SU-DHL-6 (cell line): ENCODE data around the gene BOD1L1.

Experiments used
- H2AFZ ChIP-seq: fragments of 200-600 bp; sonication (generic); 2 replicates; pipeline ENCODE4 v1.6.1; 2014; ENCODE audit warnings: low read depth, mild to moderate bottlenecking, moderate library complexity, mixed read lengths, antibody characterized with exemption, low read length; ENCODE audit not compliant: severe bottlenecking
- H3F3A ChIP-seq: fragments of 200-600 bp; shearing (Covaris generic); 2 replicates; pipeline ENCODE4 v1.6.0; 2016; ENCODE audit warnings: antibody characterized with exemption, mild to moderate bottlenecking; ENCODE audit not compliant: insufficient read depth
- H3K27ac ChIP-seq: fragments of 200-600 bp; sonication (generic); 2 replicates; pipeline ENCODE4 v1.5.1; 2016; ENCODE audit warnings: low read depth, mild to moderate bottlenecking, low read length, moderate library complexity, mixed read lengths
- H3K27me3 ChIP-seq: fragments of 200-600 bp; sonication (generic), shearing (Covaris generic); 2 replicates; pipeline ENCODE4 v1.6.0; 2014; ENCODE audit warnings: mild to moderate bottlenecking, low read length
- H3K36me3 ChIP-seq: fragments of 200-600 bp; sonication (generic); 2 replicates; pipeline ENCODE4 v1.6.1; 2014; ENCODE audit warnings: mild to moderate bottlenecking, low read length, mixed read lengths
- H3K4me2 ChIP-seq: fragments of 300-600, 200-600 bp; shearing (Covaris generic), sonication (generic); 2 replicates; pipeline ENCODE4 v1.6.0; 2014; ENCODE audit warnings: low read length, low read depth, mild to moderate bottlenecking; ENCODE audit not compliant: poor library complexity, severe bottlenecking
- H3K4me3 ChIP-seq: fragments of 200-600 bp; sonication (generic); 2 replicates; pipeline ENCODE4 v1.5.1; 2014; ENCODE audit warnings: antibody characterized with exemption, low read length, mild to moderate bottlenecking, mixed read lengths; ENCODE audit not compliant: insufficient read depth, poor library complexity, severe bottlenecking
- H3K79me2 ChIP-seq: fragments of 200-600 bp; sonication (generic); 2 replicates; pipeline ENCODE4 v1.6.1; 2014; ENCODE audit warnings: mild to moderate bottlenecking, low read length, moderate library complexity; ENCODE audit not compliant: insufficient read depth
- H3K9ac ChIP-seq: fragments of 200-600 bp; sonication (generic); 2 replicates; pipeline ENCODE4 v1.7.0; 2014; ENCODE audit warnings: mild to moderate bottlenecking, low read length
- H3K9me2 ChIP-seq: fragments of 200-600 bp; sonication (generic); replicated peaks from 2 replicates; pipeline ENCODE4 v1.6.1; 2014; ENCODE audit warnings: low read length; ENCODE audit not compliant: insufficient read depth
- H3K9me3 ChIP-seq: fragments of 200-600 bp; sonication (generic); 2 replicates; pipeline ENCODE4 v1.6.1; 2014; ENCODE audit warnings: low read length, mixed read lengths; ENCODE audit not compliant: insufficient read depth
- H4K20me1 ChIP-seq: fragments of 200-600 bp; sonication (generic); 2 replicates; pipeline ENCODE4 v1.6.1; 2014; ENCODE audit warnings: low read depth, mild to moderate bottlenecking, antibody characterized with exemption, low read length, moderate library complexity, mixed read lengths
- CTCF ChIP-seq: fragments of 200-600 bp; sonication (generic); IDR thresholded peaks from one replicate; pipeline ENCODE4 v1.5.1; 2017; ENCODE audit warnings: antibody characterized with exemption, mild to moderate bottlenecking, low read length, moderate library complexity; ENCODE audit not compliant: insufficient read depth, poor library complexity, severe bottlenecking
- EZH2phosphoT487 ChIP-seq: fragments of 200-600 bp; sonication (generic), shearing (Covaris generic); conservative IDR thresholded peaks from 2 replicates; pipeline ENCODE4 v1.6.1; 2018; ENCODE audit warnings: mild to moderate bottlenecking, antibody characterized with exemption, low read length, moderate library complexity, mixed read lengths

Gene BOD1L1

DNA sequence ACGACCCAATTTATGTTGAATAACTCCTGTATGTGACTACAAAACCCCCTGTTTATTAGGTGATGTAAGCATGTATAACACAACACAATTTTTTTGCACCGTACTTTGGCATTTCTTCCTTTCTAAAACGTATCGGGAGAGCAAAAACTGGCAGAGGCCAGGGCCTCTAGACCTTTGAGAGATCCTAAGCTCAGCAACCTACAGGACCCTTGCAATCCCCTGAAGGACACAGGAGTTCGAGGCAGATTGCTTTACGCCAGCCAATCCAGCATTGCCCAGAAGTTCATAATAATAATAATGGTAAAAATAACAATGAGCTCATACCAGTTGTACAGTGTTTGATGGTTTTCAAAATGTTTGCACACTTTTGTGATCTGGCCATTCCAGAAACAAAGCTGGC is 90.9 kb downstream of the BOD1L1 start:
- Histone ChIP-seq H3K79me2 (no peaks in the 10 kb centered on the region), H3K27me3 (no peaks in the 10 kb centered on the region), H3K9me3 (no peaks in the 10 kb centered on the region), H3K27ac (no peak overlapping the region), H3K4me3 (no peak overlapping the region), H3K9me2 (no peaks in the 10 kb centered on the region), H3K4me2 (no peak overlapping the region), H3K9ac (no peak overlapping the region), H3K36me3 (no peaks in the 10 kb centered on the region), H3F3A (no peaks in the 10 kb centered on the region), H2AFZ (no peak overlapping the region), H4K20me1 (no peaks in the 10 kb centered on the region)
- TF ChIP-seq CTCF (no peak), EZH2phosphoT487 (no peak)

DNA sequence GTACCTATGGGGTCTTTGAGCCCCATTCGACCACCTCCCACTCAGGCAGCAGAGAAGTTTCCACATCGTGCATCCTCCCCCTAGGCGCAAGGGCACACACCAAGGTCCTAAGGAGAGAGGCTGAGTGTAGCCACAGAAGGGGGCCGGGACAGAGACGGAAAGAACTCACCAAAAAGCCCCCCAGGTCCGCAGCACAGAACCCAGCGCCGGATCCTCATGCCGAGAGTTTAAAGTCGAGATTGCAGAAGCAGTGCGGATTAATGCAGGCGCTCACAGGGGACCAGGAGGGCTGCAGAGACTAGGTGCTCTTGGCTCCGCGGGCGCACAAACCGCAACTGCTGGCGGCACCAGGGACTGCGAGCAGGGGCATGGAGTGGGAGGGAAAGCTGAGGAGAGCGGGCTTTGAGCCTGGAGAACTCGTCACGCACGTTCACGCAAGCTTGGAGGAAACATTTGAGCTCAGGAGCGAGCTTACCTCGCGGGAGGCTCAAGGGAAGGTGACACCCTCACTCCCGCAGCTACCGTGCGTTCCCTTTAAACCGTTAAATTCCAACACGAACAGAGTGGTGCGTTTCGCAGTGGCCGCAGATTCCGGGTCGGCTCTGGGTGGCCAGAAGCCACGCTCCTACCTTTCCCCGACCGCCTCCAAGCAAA is 91.7 kb downstream of the BOD1L1 start:
- no peaks in the 10 kb centered on the region for H3K79me2 ChIP-seq
- no peaks in the 10 kb centered on the region for H4K20me1 ChIP-seq
- no peaks in the 10 kb centered on the region for H3K36me3 ChIP-seq
- no peak overlapping the region for H2AFZ ChIP-seq
- no peak overlapping the region for H3K27ac ChIP-seq
- H3K4me2 ChIP-seq, result no peak overlapping the region
- no peaks in the 10 kb centered on the region for H3K9me3 ChIP-seq
- no peak overlapping the region for H3K9ac ChIP-seq
- H3F3A ChIP-seq, result no peaks in the 10 kb centered on the region
- TF ChIP-seq EZH2phosphoT487, result no peak
- no peak for TF ChIP-seq CTCF
- H3K9me2 ChIP-seq, result no peaks in the 10 kb centered on the region
- no peak overlapping the region for H3K4me3 ChIP-seq
- no peaks in the 10 kb centered on the region for H3K27me3 ChIP-seq

DNA sequence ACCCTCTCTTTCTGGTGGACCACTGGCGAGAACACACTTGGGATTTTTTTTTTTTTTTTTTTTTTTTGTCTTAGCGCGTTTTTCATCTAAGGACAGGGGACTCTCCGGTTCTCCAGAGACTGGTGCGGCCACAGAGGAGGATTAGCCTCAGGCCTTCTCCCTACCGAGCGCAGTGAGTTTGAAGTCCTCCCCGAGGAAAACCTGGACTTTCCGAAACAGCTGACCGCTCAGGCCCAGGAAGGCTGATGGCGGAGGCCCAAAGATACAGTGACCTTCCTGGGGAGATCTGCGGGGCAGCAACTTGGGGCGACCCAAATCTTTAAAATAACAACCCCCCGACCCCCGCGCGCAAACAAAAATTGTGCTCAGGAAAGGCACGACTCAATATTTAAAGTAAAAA is 92.4 kb downstream of the BOD1L1 start:
- Histone ChIP-seq H3K79me2 (no peaks in the 10 kb centered on the region), H3K9ac (no peak overlapping the region), H3K36me3 (no peaks in the 10 kb centered on the region), H3K4me3 (no peak overlapping the region), H4K20me1 (no peaks in the 10 kb centered on the region), H3F3A (no peaks in the 10 kb centered on the region), H3K4me2 (no peak overlapping the region), H3K9me2 (no peaks in the 10 kb centered on the region), H3K9me3 (no peaks in the 10 kb centered on the region), H3K27ac (no peak overlapping the region), H3K27me3 (no peaks in the 10 kb centered on the region), H2AFZ (no peak overlapping the region)
- TF ChIP-seq EZH2phosphoT487 (no peak), CTCF (no peak)
